ENCODE measurements around the gene GPD2.

The GPD2 gene

GRCh38 chr2:156436497-156437085 is 412 bp downstream of the GPD2 start:
- DNase-seq, result peak in 1 of 2 donors; percentile 7

GRCh38 chr2:156437272-156437930 is 1.2 kb downstream of the GPD2 start:
- no peak for DNase-seq

GRCh38 chr2:156437931-156438410 is 1.8 kb downstream of the GPD2 start:
- no peak for DNase-seq

GRCh38 chr2:156443089-156443488 is 6.9 kb downstream of the GPD2 start:
- no peak for DNase-seq

GRCh38 chr2:156445296-156446220 is 9.4 kb downstream of the GPD2 start:
- no peak for DNase-seq

- no peak for DNase-seq
Observed at GRCh38 chr2:156447761-156448160, 11.6 kb downstream of the GPD2 start.

GRCh38 chr2:156448766-156449165 is 12.6 kb downstream of the GPD2 start:
- DNase-seq, result no peak

GRCh38 chr2:156452971-156453370 is 16.8 kb downstream of the GPD2 start:
- DNase-seq, result no peak

GRCh38 chr2:156455361-156455975 is 19.3 kb downstream of the GPD2 start:
- DNase-seq, result no peak

- DNase-seq, result no peak
Observed at GRCh38 chr2:156456616-156457015, 20.4 kb downstream of the GPD2 start.

GRCh38 chr2:156457523-156458517 is 21.6 kb downstream of the GPD2 start:
- no peak for DNase-seq

- DNase-seq, result no peak
Observed at GRCh38 chr2:156459720-156460119, 23.5 kb downstream of the GPD2 start.

- DNase-seq, result no peak
Observed at GRCh38 chr2:156464106-156464505, 27.9 kb downstream of the GPD2 start.

GRCh38 chr2:156465573-156465972 is 29.4 kb downstream of the GPD2 start:
- DNase-seq, result no peak

- no peak for DNase-seq
Observed at GRCh38 chr2:156466739-156467405, 30.7 kb downstream of the GPD2 start.

GRCh38 chr2:156470975-156471583 is 34.9 kb downstream of the GPD2 start:
- DNase-seq, result no peak

GRCh38 chr2:156471762-156472161 is 35.6 kb downstream of the GPD2 start:
- DNase-seq, result no peak

GRCh38 chr2:156472686-156473085 is 36.5 kb downstream of the GPD2 start:
- DNase-seq, result no peak

- DNase-seq, result no peak
Observed at GRCh38 chr2:156473445-156473844, 37.3 kb downstream of the GPD2 start.

- DNase-seq, result no peak
Observed at GRCh38 chr2:156474401-156474800, 38.2 kb downstream of the GPD2 start.
